CD4-positive, alpha-beta T cell treated with Interleukin-17A for 4 hours (primary cell): ENCODE data around the gene USP10.

Experiments used
- DNase-seq: peaks from one replicate; pipeline ENCODE4 v3.0.0-alpha.2; 2020; ENCODE audit warnings: mixed read lengths

Gene USP10

GRCh38 chr16:84827897-84828296, 128.1 kb downstream of the USP10 start:
- no peak for DNase-seq

GRCh38 chr16:84828322-84828721, 128.5 kb downstream of the USP10 start:
- DNase-seq: no peak
